ENCODE data around the gene MPI.

The MPI gene

DNA sequence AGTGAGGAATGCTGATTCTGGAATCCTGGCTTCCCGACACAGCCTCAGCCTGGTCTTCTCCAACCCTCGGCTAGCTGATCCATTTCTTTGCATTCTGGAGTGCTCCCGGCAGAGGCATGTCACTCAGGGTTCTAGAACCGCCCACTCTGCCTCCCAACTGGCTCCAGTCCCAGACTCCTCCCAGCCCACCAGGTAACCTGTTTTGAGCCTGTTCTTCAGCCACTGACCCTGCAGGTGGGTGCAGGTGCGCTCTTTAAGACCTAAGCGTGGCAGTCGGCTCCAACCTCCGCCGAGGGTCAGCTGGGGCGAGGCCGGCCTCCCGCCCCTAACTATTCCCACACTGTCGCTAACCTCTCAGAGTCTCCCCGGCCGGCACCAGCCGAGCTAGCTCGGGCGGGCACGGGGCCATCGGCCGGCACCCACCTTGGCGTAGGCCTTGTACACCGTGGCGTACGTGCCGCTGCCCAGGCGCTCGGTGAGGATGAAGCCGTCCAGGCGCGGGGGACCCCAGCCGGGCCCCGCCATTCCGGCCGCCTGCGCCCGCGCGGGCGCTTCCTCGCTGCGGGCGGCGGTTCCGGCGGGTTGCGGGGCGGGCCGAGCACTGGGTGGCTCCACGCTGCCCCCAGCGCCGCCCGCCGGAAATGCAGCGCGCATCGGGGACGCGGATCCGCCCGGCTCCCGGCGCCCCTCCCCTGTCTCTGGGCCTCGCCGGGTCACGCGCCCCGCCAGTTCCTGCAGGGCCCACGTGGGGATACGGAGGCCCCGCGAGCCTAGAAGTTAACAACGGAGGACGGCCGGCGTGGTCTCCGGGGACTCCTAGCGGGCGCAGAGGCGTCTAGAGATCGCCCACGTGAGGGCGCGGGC lies 47.0 kb upstream of the MPI start, which contains the start of gene ULK3 (continued):
- TF ChIP-seq ZNF16 (tag by site-specific recombination; IDR thresholded peaks at IDR 0.05; ENCODE audit: low read depth) = no peak
- peak; percentile 8; the same call in 1 of the 2 replicates for TF ChIP-seq ZNF394 (tag by site-specific recombination; IDR thresholded peaks at IDR 0.05; ENCODE audit: borderline replicate concordance)
- TF ChIP-seq, protein P1, sequence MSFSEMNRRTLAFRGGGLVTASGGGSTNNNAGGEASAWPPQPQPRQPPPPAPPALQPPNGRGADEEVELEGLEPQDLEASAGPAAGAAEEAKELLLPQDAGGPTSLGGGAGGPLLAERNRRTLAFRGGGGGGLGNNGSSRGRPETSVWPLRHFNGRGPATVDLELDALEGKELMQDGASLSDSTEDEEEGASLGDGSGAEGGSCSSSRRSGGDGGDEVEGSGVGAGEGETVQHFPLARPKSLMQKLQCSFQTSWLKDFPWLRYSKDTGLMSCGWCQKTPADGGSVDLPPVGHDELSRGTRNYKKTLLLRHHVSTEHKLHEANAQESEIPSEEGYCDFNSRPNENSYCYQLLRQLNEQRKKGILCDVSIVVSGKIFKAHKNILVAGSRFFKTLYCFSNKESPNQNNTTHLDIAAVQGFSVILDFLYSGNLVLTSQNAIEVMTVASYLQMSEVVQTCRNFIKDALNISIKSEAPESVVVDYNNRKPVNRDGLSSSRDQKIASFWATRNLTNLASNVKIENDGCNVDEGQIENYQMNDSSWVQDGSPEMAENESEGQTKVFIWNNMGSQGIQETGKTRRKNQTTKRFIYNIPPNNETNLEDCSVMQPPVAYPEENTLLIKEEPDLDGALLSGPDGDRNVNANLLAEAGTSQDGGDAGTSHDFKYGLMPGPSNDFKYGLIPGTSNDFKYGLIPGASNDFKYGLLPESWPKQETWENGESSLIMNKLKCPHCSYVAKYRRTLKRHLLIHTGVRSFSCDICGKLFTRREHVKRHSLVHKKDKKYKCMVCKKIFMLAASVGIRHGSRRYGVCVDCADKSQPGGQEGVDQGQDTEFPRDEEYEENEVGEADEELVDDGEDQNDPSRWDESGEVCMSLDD (tag by site-specific recombination; IDR thresholded peaks at IDR 0.05) = peak; percentile 86
- TF ChIP-seq ZNF660 (tag by site-specific recombination; IDR thresholded peaks at IDR 0.05) = peak; percentile 90
- TF ChIP-seq SP3 (tag by site-specific recombination; IDR thresholded peaks at IDR 0.05) = peak; percentile 67
- TF ChIP-seq SP2 (tag by site-specific recombination; IDR thresholded peaks at IDR 0.05) = peak; percentile 63
- no peak for TF ChIP-seq ZNF747 (tag by site-specific recombination; IDR thresholded peaks at IDR 0.05)
- peak; percentile 99 for TF ChIP-seq CTCF (tag by site-specific recombination; IDR thresholded peaks at IDR 0.05)
- no peak for TF ChIP-seq ZNF146 (tag by site-specific recombination; IDR thresholded peaks at IDR 0.05)
- peak; percentile 88; the same call in 1 of the 2 replicates for TF ChIP-seq ZBTB7A (tag by site-specific recombination; IDR thresholded peaks at IDR 0.05; ENCODE audit: low read depth)
- TF ChIP-seq EGR2 (tag by site-specific recombination; IDR thresholded peaks at IDR 0.05; ENCODE audit: low read depth) = peak; percentile 98
- no peak for TF ChIP-seq ZNF777 (tag by site-specific recombination; IDR thresholded peaks at IDR 0.05; ENCODE audit: borderline replicate concordance)
- no peak for TF ChIP-seq MYNN (tag by site-specific recombination; IDR thresholded peaks at IDR 0.05; ENCODE audit: borderline replicate concordance)
- peak; percentile 55; the same call in 1 of the 2 replicates for TF ChIP-seq ZNF629 (tag by site-specific recombination; IDR thresholded peaks at IDR 0.05)
- peak; percentile 94 for TF ChIP-seq ZEB2 (tag by site-specific recombination; IDR thresholded peaks at IDR 0.05)
- peak; percentile 80; the same call in 1 of the 2 replicates for TF ChIP-seq BCL11B (tag by site-specific recombination; IDR thresholded peaks at IDR 0.05; ENCODE audit: low read depth)
- peak; percentile 91 for TF ChIP-seq ZNF423 (tag by site-specific recombination; IDR thresholded peaks at IDR 0.05)
- TF ChIP-seq ZBTB1 (tag by site-specific recombination; IDR thresholded peaks at IDR 0.05) = no peak
- no peak for TF ChIP-seq ZNF214 (tag by site-specific recombination; IDR thresholded peaks at IDR 0.05; ENCODE audit: borderline replicate concordance)
- no peak for TF ChIP-seq HOXC10 (CRISPR knock-in tag; IDR thresholded peaks at IDR 0.05)
- TF ChIP-seq GFI1B (tag by site-specific recombination; IDR thresholded peaks at IDR 0.05) = peak; percentile 63; the same call in 1 of the 2 replicates
- TF ChIP-seq ZNF623 (tag by site-specific recombination; IDR thresholded peaks at IDR 0.05) = no peak
- TF ChIP-seq, protein P2, sequence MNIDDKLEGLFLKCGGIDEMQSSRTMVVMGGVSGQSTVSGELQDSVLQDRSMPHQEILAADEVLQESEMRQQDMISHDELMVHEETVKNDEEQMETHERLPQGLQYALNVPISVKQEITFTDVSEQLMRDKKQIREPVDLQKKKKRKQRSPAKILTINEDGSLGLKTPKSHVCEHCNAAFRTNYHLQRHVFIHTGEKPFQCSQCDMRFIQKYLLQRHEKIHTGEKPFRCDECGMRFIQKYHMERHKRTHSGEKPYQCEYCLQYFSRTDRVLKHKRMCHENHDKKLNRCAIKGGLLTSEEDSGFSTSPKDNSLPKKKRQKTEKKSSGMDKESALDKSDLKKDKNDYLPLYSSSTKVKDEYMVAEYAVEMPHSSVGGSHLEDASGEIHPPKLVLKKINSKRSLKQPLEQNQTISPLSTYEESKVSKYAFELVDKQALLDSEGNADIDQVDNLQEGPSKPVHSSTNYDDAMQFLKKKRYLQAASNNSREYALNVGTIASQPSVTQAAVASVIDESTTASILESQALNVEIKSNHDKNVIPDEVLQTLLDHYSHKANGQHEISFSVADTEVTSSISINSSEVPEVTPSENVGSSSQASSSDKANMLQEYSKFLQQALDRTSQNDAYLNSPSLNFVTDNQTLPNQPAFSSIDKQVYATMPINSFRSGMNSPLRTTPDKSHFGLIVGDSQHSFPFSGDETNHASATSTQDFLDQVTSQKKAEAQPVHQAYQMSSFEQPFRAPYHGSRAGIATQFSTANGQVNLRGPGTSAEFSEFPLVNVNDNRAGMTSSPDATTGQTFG (tag by site-specific recombination; IDR thresholded peaks at IDR 0.05; ENCODE audit: borderline replicate concordance) = no peak
- TF ChIP-seq, protein P3, sequence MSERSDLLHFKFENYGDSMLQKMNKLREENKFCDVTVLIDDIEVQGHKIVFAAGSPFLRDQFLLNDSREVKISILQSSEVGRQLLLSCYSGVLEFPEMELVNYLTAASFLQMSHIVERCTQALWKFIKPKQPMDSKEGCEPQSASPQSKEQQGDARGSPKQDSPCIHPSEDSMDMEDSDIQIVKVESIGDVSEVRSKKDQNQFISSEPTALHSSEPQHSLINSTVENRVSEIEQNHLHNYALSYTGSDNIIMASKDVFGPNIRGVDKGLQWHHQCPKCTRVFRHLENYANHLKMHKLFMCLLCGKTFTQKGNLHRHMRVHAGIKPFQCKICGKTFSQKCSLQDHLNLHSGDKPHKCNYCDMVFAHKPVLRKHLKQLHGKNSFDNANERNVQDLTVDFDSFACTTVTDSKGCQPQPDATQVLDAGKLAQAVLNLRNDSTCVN (tag by site-specific recombination; optimal IDR thresholded peaks at IDR 0.05) = peak; percentile 99
- TF ChIP-seq ZSCAN16 (tag by site-specific recombination; IDR thresholded peaks at IDR 0.05) = 0 out of 2 replicates have a peak, but pooled peaks have one; percentile 36
- no peak for TF ChIP-seq GLI4 (tag by site-specific recombination; IDR thresholded peaks at IDR 0.05)
- peak; percentile 92 for TF ChIP-seq ZFP69B (tag by site-specific recombination; IDR thresholded peaks at IDR 0.05)
- no peak for TF ChIP-seq ZNF664 (tag by site-specific recombination; IDR thresholded peaks at IDR 0.05)
- TF ChIP-seq, protein P4, sequence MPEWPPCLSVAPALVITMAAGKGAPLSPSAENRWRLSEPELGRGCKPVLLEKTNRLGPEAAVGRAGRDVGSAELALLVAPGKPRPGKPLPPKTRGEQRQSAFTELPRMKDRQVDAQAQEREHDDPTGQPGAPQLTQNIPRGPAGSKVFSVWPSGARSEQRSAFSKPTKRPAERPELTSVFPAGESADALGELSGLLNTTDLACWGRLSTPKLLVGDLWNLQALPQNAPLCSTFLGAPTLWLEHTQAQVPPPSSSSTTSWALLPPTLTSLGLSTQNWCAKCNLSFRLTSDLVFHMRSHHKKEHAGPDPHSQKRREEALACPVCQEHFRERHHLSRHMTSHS (tag by site-specific recombination; IDR thresholded peaks at IDR 0.05) = peak; percentile 35; the same call in 1 of the 2 replicates
- no peak for TF ChIP-seq ZNF529 (tag by site-specific recombination; IDR thresholded peaks at IDR 0.05; ENCODE audit: insufficient replicate concordance)
- no peak for TF ChIP-seq ZNF366 (tag by site-specific recombination; conservative IDR thresholded peaks at IDR 0.05)

Data from HEK293 (cell line).